Trophoblast cell (in vitro differentiated cells and primary cell): Measurements from ENCODE around the gene RGS9.

Source experiments
- DNase-seq, 2 donors: peaks; one replicate each; pipeline ENCODE4 v3.0.0-alpha.2; 2016
- H2AFZ ChIP-seq: 2 replicates; pipeline ENCODE4 v1.6.1; 2013; ENCODE audit warnings: low read length, moderate library complexity, mild to moderate bottlenecking; ENCODE audit not compliant: insufficient read depth, poor library complexity
- H2AK5ac ChIP-seq: 2 replicates; pipeline ENCODE4 v1.6.1; 2013; ENCODE audit warnings: mild to moderate bottlenecking, low read length
- H2BK120ac ChIP-seq: 2 replicates; pipeline ENCODE4 v1.6.1; 2013; ENCODE audit warnings: low read length, mild to moderate bottlenecking, moderate library complexity; ENCODE audit not compliant: insufficient read depth, poor library complexity
- H2BK12ac ChIP-seq: 2 replicates; pipeline ENCODE4 v1.6.1; 2013; ENCODE audit warnings: mild to moderate bottlenecking, low read length, moderate library complexity
- H2BK5ac ChIP-seq: 2 replicates; pipeline ENCODE4 v1.6.1; 2013; ENCODE audit warnings: low read length, low read depth, moderate library complexity, mild to moderate bottlenecking; ENCODE audit not compliant: poor library complexity
- H3K14ac ChIP-seq: 2 replicates; pipeline ENCODE4 v1.6.1; 2013; ENCODE audit warnings: mild to moderate bottlenecking, low read length
- H3K18ac ChIP-seq: 2 replicates; pipeline ENCODE4 v1.6.1; 2013; ENCODE audit warnings: mild to moderate bottlenecking, low read length
- H3K23ac ChIP-seq: 2 replicates; pipeline ENCODE4 v1.6.1; 2013; ENCODE audit warnings: low read length
- H3K27ac ChIP-seq: 2 replicates; pipeline ENCODE4 v1.5.1; 2013; ENCODE audit warnings: low read depth, mild to moderate bottlenecking, inconsistent platforms, low read length, moderate library complexity
- H3K27me3 ChIP-seq: 2 replicates; pipeline ENCODE4 v1.6.1; 2013; ENCODE audit warnings: inconsistent platforms, mild to moderate bottlenecking, low read length, moderate library complexity; ENCODE audit not compliant: insufficient read depth
- H3K36me3 ChIP-seq, 2 experiments: 1 replicate in 1 of 2; 2 replicates in 1 of 2; pipeline ENCODE4 v1.6.1; 2013; ENCODE audit warnings: low read length in 2 of 2, mild to moderate bottlenecking in 2 of 2, moderate library complexity in 1 of 2; ENCODE audit not compliant: insufficient read depth in 2 of 2, control insufficient read depth in 1 of 2
- H3K4ac ChIP-seq: 2 replicates; pipeline ENCODE4 v1.6.1; 2013; ENCODE audit warnings: low read depth, mild to moderate bottlenecking, low read length, moderate library complexity
- H3K4me1 ChIP-seq, 2 experiments: 1 replicate in 1 of 2; 2 replicates in 1 of 2; pipeline ENCODE4 v1.6.1; 2013; ENCODE audit warnings: low read length in 2 of 2, mild to moderate bottlenecking in 2 of 2, moderate library complexity in 1 of 2; ENCODE audit not compliant: insufficient read depth in 2 of 2, control insufficient read depth in 1 of 2
- H3K4me2 ChIP-seq: 2 replicates; pipeline ENCODE4 v1.6.1; 2013; ENCODE audit warnings: inconsistent platforms, mild to moderate bottlenecking, low read length, moderate library complexity
- H3K4me3 ChIP-seq: 2 replicates; pipeline ENCODE4 v1.5.1; 2013; ENCODE audit warnings: mild to moderate bottlenecking, low read depth, low read length, inconsistent platforms
- H3K79me1 ChIP-seq: one replicate; pipeline ENCODE4 v1.6.1; 2013; ENCODE audit warnings: low read length
- H3K79me2 ChIP-seq: 2 replicates; pipeline ENCODE4 v1.6.1; 2013; ENCODE audit warnings: low read length, mild to moderate bottlenecking; ENCODE audit not compliant: control insufficient read depth, insufficient read depth, poor library complexity
- H3K9ac ChIP-seq: 2 replicates; pipeline ENCODE4 v1.6.1; 2013; ENCODE audit warnings: mild to moderate bottlenecking, low read length
- H3K9me3 ChIP-seq: 2 replicates; pipeline ENCODE4 v1.6.1; 2013; ENCODE audit warnings: low read depth, mild to moderate bottlenecking, control low read depth, inconsistent platforms, low read length; ENCODE audit not compliant: insufficient read depth
- H4K12ac ChIP-seq: 2 replicates; pipeline ENCODE4 v1.6.1; 2013; ENCODE audit warnings: low read depth, mild to moderate bottlenecking, low read length, moderate library complexity
- H4K8ac ChIP-seq: 2 replicates; pipeline ENCODE4 v1.6.1; 2013; ENCODE audit warnings: low read depth, mild to moderate bottlenecking, low read length, moderate library complexity
- H4K91ac ChIP-seq: one replicate; pipeline ENCODE4 v1.6.1; 2013; ENCODE audit warnings: low read depth, mild to moderate bottlenecking, low read length, moderate library complexity
- WGBS: extraction: QIAGEN DNeasy Blood & Tissue Kit; methylation state at CpG from one replicate; pipeline ENCODE4 v1.1.7; 2013; ENCODE audit warnings: missing lambda C conversion rate; ENCODE audit not compliant: insufficient read length, insufficient coverage; ENCODE audit errors: extremely low coverage; 5-methylcytosine and 5-hydroxymethylcytosine counted together

RGS9 gene

GRCh38 chr17:65139101-65139764, 2.1 kb downstream of the RGS9 start:
- H3K79me1 ChIP-seq = no peaks in the 10 kb centered on the region
- no peak overlapping the region for H2BK12ac ChIP-seq
- no peak overlapping the region for H4K8ac ChIP-seq
- no peak overlapping the region for H3K4me2 ChIP-seq
- H3K9ac ChIP-seq = no peak overlapping the region
- H2AFZ ChIP-seq = no peak overlapping the region
- no peak overlapping the region for H2BK120ac ChIP-seq
- no peaks in the 10 kb centered on the region for H3K9me3 ChIP-seq
- no peaks in the 10 kb centered on the region for H3K27me3 ChIP-seq
- no peak for DNase-seq
- H4K91ac ChIP-seq = no peak overlapping the region
- H2AK5ac ChIP-seq = no peak overlapping the region
- H4K12ac ChIP-seq = no peak overlapping the region
- no CpG with 5 or more reads among the region's 7 CpGs for WGBS
- peaks cover 3 to 4% of the 10 kb centered on the region in 2 experiments for H3K4me1 ChIP-seq
- no peak overlapping the region for H3K18ac ChIP-seq
- H3K14ac ChIP-seq = no peak overlapping the region
- H2BK5ac ChIP-seq = no peak overlapping the region
- H3K23ac ChIP-seq = no peak overlapping the region
- no peak overlapping the region for H3K4ac ChIP-seq
- H3K27ac ChIP-seq = no peak overlapping the region
- no peak overlapping the region for H3K4me3 ChIP-seq
- H3K36me3 ChIP-seq = no peaks in the 10 kb centered on the region
- H3K79me2 ChIP-seq = no peaks in the 10 kb centered on the region

DNA sequence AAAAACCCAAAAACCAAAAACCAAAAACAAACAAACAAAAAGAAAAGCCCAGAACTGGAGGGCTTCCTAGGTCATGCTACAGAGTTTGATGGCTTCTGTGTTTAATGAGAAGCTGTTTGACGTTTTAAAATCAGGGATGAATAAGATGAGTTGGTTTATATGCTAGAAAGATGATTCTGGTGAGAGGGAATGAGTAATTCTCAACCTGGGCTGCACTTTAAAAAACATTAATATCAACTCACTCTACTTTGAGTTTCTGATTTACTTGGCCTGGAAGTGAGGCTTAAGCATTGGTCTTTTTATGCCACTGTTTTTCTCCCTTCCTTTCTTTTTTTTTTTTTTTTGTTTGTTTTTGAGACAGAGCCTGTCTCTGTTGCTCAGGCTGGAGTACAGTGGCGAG, 5.1 kb downstream of the RGS9 start:
- Histone ChIP-seq H3K4me3 (no peak overlapping the region), H3K9me3 (no peaks in the 10 kb centered on the region), H3K23ac (no peak overlapping the region), H2BK5ac (no peak overlapping the region), H3K79me1 (no peaks in the 10 kb centered on the region), H2AFZ (no peak overlapping the region), H2AK5ac (no peak overlapping the region), H3K27ac (no peak overlapping the region), H2BK120ac (no peak overlapping the region), H3K18ac (no peak overlapping the region), H3K79me2 (no peaks in the 10 kb centered on the region), H3K4me1 (peaks cover 3 to 4% of the 10 kb centered on the region in 2 experiments), H3K4me2 (no peak overlapping the region), H4K8ac (no peak overlapping the region), H2BK12ac (no peak overlapping the region), H4K12ac (no peak overlapping the region), H3K9ac (no peak overlapping the region), H3K27me3 (no peaks in the 10 kb centered on the region), H4K91ac (no peak overlapping the region), H3K14ac (no peak overlapping the region), H3K36me3 (no peaks in the 10 kb centered on the region), H3K4ac (no peak overlapping the region)
- no peak for DNase-seq
- WGBS = no CpG with 5 or more reads among the region's 2 CpGs

DNA sequence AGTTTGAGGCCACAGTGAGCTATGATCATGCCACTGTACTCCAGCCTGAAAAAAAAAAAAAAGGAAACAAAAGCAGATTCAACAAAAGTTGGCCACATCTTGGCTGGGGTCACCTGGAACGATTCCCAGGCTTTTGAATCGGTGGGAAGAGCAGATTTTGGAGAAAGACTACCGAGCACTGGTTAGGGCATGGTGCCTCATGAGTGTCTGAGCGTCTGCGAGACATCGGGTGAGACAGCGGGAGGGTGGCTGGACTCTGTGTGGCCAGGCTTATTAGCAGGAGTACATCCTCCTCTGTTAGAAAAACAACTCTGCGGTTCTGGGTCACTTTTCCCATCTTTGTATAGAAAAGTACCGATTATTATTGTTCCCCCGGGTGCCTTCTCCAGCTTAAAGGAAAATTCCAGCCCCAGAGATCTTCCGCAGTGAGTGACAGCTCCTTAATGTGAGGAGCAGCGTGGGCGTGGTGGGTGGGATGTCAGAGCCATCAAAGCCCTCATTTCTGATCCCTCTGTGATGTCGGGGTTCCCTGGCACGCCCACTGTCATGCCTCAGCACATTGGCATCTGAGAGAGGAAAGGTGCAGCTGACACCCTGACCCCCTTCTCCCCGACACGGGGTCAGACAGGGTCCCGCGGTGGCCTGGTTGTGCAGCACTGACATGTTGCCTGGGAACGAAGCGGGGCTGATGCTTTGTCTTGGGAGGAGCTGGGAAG, 6.9 kb downstream of the RGS9 start:
- Histone ChIP-seq H4K8ac (no peak overlapping the region), H2BK5ac (no peak overlapping the region), H3K23ac (no peak overlapping the region), H2AFZ (no peak overlapping the region), H3K9me3 (no peaks in the 10 kb centered on the region), H3K79me1 (no peaks in the 10 kb centered on the region), H3K4me3 (no peak overlapping the region), H3K18ac (no peak overlapping the region), H3K27ac (no peak overlapping the region), H4K12ac (no peak overlapping the region), H2AK5ac (no peak overlapping the region), H2BK120ac (no peak overlapping the region), H2BK12ac (no peak overlapping the region), H3K27me3 (no peaks in the 10 kb centered on the region), H3K79me2 (no peaks in the 10 kb centered on the region), H3K9ac (no peak overlapping the region), H3K14ac (no peak overlapping the region), H3K36me3 (no peaks in the 10 kb centered on the region), H3K4ac (no peak overlapping the region), H4K91ac (no peak overlapping the region), H3K4me2 (no peak overlapping the region), H3K4me1 (no peaks in the 10 kb centered on the region)
- no peak for DNase-seq
- no CpG with 5 or more reads among the region's 21 CpGs for WGBS

DNA sequence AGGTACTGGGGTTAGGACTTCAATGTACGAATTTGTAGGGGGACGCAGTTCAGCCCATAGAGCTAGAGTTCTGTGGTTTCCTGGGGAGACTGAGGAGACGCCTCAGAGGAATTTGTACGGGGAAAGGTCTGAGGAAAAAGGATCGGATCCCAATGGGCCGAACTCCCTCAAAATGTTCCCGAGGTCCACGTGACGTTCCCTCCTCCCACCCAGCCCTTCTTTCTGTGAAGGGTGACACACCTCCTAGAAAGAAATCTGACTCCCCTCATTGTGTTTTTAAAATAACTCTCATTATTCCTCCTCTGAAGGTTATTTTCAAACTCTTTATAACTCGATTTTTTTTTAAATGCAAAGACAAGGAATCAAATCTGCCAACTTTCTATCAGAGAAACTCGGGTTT, 8.6 kb downstream of the RGS9 start:
- Histone ChIP-seq H4K91ac (no peak overlapping the region), H3K4me1 (no peaks in the 10 kb centered on the region), H2BK12ac (no peak overlapping the region), H3K4me3 (no peak overlapping the region), H3K9me3 (no peaks in the 10 kb centered on the region), H4K12ac (no peak overlapping the region), H2BK5ac (no peak overlapping the region), H3K18ac (no peak overlapping the region), H2AFZ (no peak overlapping the region), H3K4ac (no peak overlapping the region), H3K27ac (no peak overlapping the region), H3K79me1 (no peaks in the 10 kb centered on the region), H3K14ac (no peak overlapping the region), H3K23ac (no peak overlapping the region), H3K27me3 (no peaks in the 10 kb centered on the region), H2BK120ac (no peak overlapping the region), H3K4me2 (no peak overlapping the region), H3K9ac (no peak overlapping the region), H4K8ac (no peak overlapping the region), H2AK5ac (no peak overlapping the region), H3K36me3 (no peaks in the 10 kb centered on the region), H3K79me2 (no peaks in the 10 kb centered on the region)
- no peak for DNase-seq
- WGBS = no CpG with 5 or more reads among the region's 11 CpGs
